Measurements from ENCODE around the gene CNTFR.
A peak's percentile ranks its signal among the peaks of the same experiment; 100 is the strongest.

The CNTFR gene

DNA sequence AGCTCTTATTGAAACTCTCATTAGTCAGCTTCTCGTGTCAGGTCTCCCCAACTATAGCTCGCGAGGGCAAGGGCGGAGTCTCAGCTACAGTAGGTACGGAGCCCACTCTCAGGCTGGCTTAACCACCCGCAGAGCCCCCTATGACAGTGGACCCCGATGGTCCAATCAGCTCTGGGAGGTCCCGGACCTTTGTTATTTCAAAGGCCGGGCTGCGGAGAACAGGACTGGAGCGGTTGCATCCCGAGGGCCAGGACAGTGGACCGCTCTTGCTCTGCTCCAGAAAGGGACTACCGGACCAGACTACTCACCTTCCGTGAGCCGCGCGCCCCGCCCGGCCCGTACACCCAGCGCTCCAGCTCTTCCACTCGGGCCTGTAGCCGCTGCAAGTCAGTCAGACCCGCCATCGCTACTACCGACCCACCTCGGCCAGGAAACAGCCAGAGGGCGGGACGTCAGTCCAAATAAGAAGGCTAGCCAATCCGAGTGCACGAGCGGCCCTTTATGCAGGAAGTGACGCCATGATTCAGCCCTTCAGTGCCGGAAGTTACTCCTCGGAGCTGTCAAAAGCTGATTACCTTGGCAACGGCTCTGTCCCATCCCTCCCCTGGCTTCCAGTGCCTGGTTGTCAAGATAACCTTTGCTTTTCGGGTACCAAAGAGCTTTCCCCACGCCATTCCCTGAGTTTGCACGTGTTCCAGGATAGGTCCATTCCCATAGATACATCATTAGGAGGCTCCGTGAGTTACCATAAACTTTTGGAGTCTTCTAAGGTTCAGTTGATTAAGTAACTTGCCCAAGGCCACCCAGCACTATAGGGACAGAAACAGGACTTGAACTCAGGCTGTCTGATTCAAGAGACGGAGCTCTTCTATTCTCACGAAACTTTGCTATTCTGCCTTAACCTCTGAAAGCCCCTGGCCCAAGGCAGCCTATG lies 30.8 kb upstream of the CNTFR start, which contains the start of gene DCTN3:
DCTN3 (minus strand) TSS at position 435 of the 934 bp plus-strand sequence; CDS start at position 404, 31 bp downstream.
- peak; percentile 80 for DNase-seq

DNA sequence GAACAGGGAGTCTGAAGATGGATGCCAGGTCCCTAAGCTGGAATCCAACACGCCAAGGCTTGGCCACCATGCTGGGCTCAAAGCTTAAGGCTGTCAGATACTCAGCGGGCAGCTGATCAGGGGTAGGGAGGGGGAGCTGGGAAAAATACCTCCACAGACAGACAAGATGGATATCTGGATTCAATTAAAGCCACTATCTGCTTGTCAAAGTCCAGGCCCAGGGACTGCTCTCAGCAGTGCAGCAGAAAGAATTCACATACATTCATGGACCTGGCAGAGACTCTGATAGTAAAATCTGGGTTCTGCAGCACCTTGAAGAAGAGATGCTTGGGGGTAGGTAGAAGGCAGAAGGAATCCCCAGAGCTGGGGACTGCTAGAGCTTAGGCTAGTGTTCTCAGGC lies 25.6 kb upstream of the CNTFR start:
- no peak for DNase-seq

DNA sequence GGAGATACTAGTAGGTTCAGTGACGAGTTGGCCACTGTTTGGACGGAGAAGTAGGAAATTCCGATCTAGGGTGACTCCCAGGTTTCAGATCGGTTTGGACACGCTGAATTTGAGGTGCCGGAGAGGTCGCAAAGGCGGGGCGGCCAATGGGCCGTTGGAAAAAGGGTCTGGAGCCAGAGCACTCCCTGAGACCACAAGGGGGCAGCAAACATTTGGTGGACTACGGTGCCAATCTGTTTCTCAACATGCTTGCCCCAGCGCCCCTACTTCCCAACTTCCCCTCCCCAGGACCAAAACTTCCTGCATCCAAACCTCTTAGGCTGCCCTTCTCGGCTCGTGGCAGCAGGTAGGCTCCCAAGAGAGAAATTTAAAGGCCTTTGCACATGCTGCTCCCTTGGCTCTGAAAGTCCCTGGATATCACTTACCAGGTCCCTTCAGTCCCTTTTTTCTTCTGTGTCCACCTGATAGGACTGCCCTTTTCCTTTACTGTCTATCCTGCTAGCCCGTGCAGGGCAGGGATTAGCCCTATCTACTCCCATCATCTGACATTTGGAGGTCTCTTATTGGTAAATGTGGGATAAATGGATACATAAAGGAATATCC lies 23.4 kb upstream of the CNTFR start:
- DNase-seq: peak; percentile 50

DNA sequence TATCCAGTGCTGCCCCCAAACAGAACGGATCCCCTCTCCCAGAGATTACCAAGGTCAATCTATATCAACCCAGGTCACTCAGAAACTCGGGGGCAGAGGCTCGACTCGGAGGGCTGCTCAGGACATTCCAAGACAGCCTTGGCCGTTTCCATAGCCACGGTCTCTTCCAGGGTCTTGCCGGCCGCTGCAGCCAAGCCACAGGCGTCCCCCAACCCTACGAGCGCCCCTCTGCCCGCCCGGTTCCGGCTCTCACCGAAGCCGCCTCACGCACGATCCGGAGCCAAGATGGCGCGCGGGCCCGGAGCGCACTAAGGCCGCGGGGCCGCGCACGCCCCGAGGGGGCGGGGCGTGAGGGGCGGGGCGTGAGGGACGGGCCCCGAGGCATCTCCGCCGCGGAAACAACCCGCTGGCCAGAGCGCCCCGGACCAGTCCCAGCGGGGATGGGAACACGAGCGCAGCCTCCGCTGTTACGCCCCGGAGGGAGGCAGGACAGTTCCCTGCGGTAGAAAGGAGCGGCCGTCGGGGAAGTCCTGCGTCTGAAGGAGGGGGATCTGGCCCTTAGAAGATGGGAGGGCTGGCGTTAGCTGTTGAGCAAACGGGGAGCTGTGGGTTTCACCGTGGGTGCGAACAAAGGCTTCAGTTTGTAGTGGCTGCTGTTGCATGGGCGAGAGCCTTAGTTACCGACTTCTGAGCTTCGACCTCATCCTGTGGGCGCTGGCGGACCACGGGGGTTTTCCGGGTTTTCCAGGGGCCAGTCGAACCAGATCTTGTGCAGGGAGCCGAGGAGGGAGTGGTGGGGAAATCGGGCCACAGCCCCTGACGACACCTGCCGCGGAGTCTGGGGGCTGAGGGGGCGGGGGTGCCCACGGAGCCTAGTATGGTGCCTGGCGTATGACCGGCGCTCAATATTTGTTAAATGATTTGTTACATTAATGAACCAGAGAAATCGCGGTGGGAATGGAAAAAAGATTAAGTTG lies 22.6 kb upstream of the CNTFR start, which contains the start of gene RPP25L:
RPP25L (minus strand) TSS at position 287 of the 977 bp plus-strand sequence. CDS start 801 bp downstream, outside the sequence.
- peak; percentile 74 for DNase-seq

DNA sequence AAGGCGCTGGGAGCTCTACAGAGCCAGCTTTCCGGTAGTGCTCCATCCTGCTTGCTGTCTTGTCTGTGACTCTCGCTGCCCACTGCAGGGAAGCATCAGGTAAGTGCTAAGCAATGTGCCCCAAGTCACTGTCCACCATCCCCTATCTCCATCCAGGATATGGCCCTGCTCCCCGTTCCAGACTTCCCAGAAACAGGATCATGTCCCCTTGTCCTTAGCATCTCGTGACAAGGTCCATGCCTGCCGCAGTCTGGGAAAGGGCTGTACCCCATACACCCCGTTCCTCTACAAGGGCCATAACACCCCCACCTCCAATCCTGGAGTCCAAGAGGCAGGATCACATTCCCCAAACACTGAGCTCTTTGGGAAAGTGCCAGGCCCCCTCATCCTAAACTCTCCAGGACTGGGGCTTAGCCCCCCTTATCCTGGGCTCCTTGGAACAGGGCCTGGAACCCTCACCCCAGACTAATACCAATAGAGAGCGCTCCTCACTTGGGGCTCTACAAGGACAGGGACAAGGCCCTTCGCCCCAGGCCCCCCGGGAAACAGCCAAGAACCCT lies 21.8 kb upstream of the CNTFR start:
- no peak for DNase-seq

DNA sequence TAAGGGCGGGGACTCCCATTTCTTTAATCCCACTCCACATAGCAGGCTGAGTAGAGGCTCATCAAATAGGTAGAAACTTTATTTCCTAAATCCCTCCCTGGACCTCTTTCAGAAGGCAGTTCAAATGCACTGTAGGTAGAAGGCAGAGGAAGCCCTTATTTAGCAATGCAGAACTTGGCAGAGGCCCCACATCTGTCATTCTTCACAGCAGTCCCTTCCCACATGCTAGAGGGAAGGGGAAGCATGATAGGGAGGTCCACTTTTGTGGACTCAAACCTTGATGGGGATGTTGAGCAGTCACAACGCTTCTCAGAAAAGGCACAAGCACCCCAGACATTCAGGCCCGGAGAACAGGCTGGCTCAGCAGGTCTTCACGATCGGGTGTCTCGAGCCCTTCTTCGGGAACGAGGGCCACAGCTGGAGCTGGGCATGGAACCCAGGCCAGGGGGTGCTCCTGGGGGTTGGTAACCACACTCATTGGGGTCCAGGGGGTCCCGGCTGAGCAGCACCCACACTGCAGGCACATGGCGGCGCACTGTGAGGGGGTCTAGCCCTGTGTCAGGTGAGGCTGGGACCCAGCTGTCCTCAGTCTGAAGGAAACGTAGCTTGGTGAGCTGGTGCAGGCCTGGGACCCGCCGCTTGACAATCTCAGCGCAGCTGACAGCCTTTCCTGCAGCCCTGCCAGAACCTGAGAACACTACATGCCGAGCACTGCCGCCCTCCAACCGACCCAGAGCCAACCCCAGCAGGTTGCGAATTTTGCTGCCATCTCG lies 21.1 kb upstream of the CNTFR start:
- DNase-seq: no peak

DNA sequence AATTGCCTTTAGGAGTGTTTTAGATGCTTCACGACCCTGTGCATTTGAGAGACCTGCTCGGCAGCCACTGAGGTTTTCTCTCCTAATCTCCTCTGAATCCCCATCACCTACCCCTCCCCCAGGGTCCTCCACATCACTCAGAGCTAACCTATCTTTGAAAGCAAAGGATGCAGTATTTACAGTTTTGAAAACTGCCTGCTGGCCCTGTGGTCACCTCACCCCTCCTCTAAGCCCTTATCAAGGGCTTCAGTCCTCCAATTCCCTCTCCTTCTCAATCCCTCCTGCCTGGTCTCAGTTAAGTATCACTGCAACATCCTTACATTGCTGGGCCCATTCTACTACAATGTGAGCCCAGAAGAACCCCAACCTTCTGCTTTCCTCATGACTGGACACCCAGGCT lies 17.8 kb upstream of the CNTFR start:
- no peak for DNase-seq

DNA sequence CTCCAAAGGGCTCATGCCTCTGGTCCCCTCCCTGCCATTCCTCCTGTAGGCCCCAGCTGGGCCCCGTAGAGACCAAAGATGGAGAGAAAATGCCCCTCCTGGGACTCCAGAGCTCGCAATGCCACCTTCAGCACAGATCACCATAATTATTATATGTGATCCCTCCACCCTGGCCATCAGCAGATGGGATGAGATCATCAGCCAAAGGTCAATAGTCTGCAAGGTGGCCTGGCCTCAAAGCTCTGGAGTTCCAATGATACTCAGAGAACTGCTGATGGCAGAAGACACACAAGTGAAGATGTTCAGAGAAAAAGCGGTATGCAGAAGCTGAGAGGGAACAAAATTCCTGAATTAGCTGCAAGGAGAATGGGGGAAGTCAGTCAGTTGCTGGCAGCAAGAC lies 17.4 kb upstream of the CNTFR start:
- no peak for DNase-seq

DNA sequence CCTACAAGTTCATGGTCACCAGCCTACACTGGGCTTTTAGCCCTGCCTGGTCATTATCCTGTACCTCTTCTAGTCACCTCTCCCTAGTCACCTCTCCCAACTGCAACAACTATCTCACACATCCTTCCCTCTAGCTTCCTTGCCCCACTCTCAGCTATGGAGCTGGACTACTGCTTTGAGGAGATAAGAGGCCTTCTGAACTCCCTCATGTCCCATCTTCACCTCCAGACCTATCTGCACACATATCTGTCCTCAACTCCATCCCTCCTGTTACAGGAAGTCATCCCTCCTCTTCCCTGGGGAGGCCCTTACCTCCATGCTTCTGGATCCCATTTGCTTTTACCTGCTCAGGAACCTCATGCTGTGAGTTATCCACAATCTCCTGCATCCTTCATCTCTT lies 16.7 kb upstream of the CNTFR start:
- DNase-seq: no peak

DNA sequence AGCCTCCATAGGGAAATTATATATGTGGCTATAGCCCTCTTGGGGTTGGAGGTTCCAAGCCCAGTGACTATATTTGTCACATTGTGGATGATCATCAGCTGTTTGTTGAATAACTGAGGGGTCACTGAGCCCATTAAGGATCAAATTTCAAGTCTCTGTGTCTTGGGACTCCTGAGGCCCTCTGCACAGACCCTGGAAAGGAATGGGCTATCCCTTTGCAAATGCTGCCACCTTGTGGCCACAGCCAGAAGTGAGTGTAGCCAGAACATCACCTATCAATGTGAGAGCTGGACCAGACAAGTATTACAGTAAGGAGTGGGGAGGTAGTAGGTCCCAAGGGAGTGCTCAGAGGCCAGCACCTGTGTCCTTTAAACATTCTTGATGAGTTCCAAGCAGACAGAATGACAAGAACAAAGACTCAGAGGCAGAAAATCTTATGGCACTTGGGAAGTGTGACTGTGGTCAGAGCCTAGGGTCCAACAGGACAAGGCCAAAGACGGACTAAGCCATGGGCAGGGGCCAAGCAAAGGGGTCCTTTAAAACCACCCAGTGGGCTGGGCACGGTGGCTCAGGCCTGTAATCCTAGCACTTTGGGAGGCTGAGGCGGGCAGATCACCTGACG lies 14.2 kb upstream of the CNTFR start:
- DNase-seq: peak; percentile 75

DNA sequence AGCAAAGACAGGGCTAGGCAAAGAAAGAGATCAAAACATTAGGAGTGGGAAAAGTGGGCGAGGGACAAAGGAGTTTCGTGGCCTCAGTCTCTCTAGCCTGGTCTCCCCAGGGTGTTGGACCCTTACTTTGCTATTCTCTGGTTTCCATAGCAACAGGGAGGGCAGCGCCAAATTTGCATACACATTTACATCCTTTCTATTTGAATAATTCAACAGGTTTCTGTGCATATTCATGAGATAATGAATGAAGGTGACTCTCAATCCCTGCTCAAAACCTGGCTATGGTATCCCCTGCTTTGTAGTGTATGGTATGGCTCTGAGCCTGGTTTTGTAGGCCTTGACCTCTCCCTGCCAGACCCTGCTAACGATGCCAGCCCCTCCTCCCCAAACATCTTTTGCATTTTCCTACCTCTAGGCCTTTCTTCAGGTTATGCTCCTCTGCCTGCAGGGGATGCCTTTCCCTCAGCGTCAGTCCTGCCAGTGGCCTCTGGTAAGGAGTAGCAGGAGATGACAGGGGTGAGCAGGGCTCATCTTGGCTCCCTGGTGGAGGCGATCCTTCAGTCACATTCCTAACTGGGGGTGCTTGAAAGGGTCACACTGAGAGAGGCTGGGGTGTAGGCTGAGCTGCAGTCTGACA lies 12.5 kb upstream of the CNTFR start:
- DNase-seq: no peak

DNA sequence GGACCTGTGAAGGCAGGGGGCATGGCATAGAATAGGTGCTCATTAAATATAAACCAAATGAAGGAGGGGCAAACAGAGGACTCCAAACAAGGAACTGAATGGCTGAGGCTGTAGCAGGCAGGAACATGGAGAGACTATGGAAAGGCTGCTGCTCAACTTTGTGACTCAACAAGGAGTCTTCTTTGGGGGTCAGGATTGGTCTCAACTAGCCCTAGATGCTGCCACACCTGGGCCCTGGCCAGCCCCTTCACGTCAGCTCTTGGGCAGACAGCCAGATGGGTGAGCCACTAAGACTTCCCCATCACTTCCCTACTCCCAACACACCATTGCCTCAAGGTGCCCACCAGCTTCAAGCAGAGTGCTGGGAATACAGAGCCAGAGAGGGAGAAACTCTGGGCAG lies 11.4 kb upstream of the CNTFR start:
- DNase-seq: no peak

DNA sequence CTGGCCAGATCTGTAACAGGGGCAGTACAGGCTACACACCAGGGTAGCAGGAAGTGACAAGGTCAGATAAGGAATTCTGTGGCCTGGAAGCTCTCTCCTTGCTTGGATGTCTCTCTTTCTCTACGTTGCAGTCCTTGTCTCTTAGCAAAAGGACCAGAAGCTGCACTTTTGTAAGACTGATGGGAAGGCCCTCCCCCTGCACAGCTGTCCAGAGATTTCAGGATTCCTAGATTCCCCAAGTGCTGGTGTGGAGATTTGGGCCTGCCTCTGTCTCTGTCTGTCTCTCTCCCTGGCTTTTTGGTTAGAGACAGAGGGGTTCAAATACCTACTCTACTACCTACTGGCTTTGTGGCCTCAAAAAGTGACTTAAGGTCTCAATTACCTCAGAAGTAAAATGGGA lies 10.0 kb upstream of the CNTFR start:
- no peak for DNase-seq

DNA sequence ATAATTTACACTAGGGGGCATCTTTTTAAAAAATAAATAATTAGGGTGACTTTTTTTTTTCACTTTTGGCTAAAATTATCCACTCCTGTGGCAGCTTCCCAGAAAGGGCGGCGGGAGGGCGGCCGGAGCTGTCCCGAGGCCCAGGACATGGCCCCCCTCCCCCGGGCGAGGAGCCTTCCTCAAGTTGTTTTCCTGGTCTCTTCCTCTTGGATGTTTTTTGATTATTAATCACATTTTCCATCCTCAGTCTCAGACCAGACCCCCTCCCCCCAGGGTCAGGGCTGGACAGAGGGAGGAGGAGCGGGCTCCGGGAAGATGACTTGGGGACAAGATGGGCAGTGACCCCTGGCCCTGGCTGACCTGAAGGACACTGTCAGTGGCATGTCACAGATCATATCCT lies 4.7 kb upstream of the CNTFR start:
- DNase-seq: no peak

DNA sequence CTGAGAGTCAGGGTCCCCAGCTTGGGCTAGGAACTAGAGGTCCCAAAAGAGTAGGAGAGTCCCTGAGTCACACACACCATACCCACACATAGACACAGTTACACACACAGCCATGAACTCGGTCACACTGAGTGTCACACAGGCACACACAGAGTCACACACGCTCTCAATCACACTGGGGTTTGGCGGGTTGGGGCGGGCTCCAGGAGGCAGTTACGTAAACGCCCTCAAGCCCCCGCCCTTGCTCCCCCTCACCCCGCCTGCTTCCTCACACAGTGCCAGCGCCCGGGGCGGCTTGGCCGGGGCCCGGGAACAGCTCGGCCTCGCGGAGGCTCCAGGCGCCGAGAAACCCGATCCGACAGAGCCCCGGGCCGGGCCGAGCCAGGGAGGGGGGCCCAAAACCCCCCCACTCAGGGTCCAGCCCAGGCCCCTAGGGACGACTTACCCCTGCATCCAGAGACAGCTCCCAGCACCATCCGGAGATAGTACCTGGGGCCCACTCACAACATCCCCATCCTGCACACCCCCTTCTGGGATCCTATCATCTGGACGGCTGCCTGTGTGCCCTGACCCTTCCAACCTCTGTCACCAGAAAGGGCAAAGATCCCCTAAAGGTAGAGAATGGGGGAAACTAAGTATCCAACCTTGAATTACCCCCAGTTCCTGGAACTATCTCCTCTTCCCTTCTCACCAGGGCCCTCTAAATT lies 3.5 kb upstream of the CNTFR start:
- DNase-seq: no peak

DNA sequence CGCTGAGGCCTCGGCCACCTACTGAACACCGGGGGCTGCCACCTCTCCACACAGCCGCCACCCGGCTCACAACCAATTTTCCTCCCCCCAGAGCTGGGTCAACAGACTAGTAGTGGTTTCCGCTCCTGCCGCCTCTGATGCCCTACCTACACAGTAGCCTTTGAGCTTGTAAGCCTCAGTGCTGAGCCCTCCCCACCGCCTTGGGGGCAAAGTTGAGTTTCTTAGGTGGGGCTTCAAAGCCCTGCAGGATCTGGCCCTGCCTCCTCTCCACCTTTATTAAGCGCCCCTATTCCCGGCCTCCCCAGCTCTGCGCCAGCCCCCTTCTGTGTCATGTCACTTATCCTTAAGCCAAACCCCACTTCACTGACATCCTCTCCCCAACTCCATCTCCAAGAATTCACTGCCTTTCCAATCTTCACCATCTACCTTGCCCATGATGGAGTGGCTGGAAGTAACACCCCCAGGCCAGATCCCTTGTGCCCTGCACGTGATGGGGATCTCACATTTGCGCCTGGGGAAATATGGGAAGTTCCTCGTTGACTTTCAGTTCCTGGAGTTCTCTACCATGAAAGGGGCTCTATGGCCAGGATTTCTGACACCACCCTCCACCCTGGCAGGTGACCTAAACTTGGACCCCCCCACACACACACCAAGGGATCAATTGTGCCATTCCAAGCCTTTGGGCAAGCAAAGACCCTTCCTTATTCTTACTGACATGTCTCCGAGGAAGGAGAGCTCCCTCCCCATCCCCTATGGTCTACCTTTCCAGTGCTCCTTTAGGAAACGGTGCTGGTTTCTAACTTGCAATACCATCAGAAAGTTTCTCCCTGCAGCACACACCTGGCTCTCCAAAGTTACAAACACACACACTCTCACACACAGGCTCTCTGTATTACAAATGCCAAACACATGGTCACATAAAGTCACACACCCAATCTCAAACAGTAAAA lies 2.7 kb upstream of the CNTFR start:
- DNase-seq: no peak

DNA sequence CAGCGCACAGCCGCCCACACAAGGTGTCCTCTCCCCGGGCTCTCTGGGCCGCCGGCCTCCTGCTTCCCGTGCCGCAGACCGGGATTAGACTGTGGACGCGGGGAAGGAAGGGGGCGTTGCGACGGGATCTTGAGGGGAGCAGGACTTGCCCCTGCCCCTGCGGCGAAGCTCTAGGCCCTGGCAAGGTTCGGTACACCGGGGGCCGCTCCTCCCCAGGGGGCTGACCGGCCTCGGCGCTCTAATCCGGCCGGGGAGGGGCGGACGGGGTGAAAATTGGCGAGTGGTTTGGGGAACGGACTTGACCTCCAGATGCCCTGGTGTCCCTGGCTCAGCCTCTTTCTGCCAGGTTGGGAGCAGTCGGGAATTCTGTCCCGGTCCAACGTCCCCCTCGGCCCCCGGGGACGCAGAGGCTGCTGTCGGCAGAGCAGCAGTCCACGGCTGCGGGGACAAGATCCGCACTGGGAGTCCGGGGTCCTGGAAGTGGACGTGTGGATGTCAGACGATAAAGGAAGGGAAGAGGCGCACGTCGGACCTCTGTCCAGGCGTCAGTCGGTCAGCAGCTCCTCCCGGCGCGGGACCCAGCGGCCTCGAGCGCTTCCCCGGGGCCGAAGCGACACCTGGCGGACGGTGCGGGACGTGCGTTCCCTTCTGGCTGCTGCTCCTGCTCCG lies 1.9 kb upstream of the CNTFR start:
- peak; percentile 63 for DNase-seq
